ENCODE measurements around the gene SARS1.
"Not testable (repeated sequence)": the region's sequence is repeated elsewhere in the genome, so short reads cannot be mapped to it uniquely, and the experiment has no call there.

SARS1 gene

GRCh38 chr1:109193653-109194590 lies 19.8 kb upstream of the SARS1 start:
- peak; percentile 66 for DNase-seq

- no peak for DNase-seq
Measured at GRCh38 chr1:109197158-109198042, 16.3 kb upstream of the SARS1 start.

GRCh38 chr1:109198043-109198695 lies 15.5 kb upstream of the SARS1 start:
- DNase-seq: no peak

- DNase-seq: no peak
Measured at GRCh38 chr1:109198745-109199144, 15.0 kb upstream of the SARS1 start.

GRCh38 chr1:109199710-109200109 lies 14.0 kb upstream of the SARS1 start:
- no peak for DNase-seq

- peak; percentile 67 for DNase-seq
Measured at GRCh38 chr1:109201123-109201703, 12.5 kb upstream of the SARS1 start.

GRCh38 chr1:109204484-109204883 lies 9.2 kb upstream of the SARS1 start:
- DNase-seq: no peak

- DNase-seq: no peak
Measured at GRCh38 chr1:109206339-109206738, 7.4 kb upstream of the SARS1 start.

- no peak for DNase-seq
Measured at GRCh38 chr1:109207467-109208103, 6.1 kb upstream of the SARS1 start.

GRCh38 chr1:109208394-109208793 lies 5.3 kb upstream of the SARS1 start:
- no peak for DNase-seq

GRCh38 chr1:109208836-109209463 lies 4.8 kb upstream of the SARS1 start:
- DNase-seq: no peak

- no peak for DNase-seq
Measured at GRCh38 chr1:109210058-109210457, 3.7 kb upstream of the SARS1 start.

GRCh38 chr1:109213345-109213823 lies 334 bp upstream of the SARS1 start:
- DNase-seq: no peak

GRCh38 chr1:109214695-109215623 lies 1.2 kb downstream of the SARS1 start:
- DNase-seq: peak; percentile 84

- DNase-seq: no peak
Measured at GRCh38 chr1:109216662-109217061, 2.9 kb downstream of the SARS1 start.

- DNase-seq: no peak
Measured at GRCh38 chr1:109218516-109218915, 4.8 kb downstream of the SARS1 start.

- not testable (repeated sequence) for DNase-seq
Measured at GRCh38 chr1:109221201-109221600, 7.5 kb downstream of the SARS1 start.

GRCh38 chr1:109225308-109225707 lies 11.6 kb downstream of the SARS1 start:
- no peak for DNase-seq

- no peak for DNase-seq
Measured at GRCh38 chr1:109225711-109226445, 12.2 kb downstream of the SARS1 start.

- no peak for DNase-seq
Measured at GRCh38 chr1:109228167-109228566, 14.4 kb downstream of the SARS1 start.

Measured in NCI-H1694 (cell line).